Measurements from ENCODE around the gene KDM8.

The KDM8 gene

GRCh38 chr16:27221576-27222248 is 18.4 kb downstream of the KDM8 start:
- TF ChIP-seq ZFX (IDR thresholded peaks at IDR 0.05; ENCODE audit: borderline replicate concordance) (no peak), CTCF (IDR thresholded peaks at IDR 0.05) (no peak)
- H3K27ac ChIP-seq: no peak overlapping the region

GRCh38 chr16:27222249-27223225 is 19.2 kb downstream of the KDM8 start:
- TF ChIP-seq ZFX (IDR thresholded peaks at IDR 0.05; ENCODE audit: borderline replicate concordance) (no peak), CTCF (IDR thresholded peaks at IDR 0.05) (no peak)
- H3K27ac ChIP-seq: no peak overlapping the region

- H3K27ac ChIP-seq: no peak overlapping the region
- no peak for TF ChIP-seq CTCF (IDR thresholded peaks at IDR 0.05)
- TF ChIP-seq ZFX (IDR thresholded peaks at IDR 0.05; ENCODE audit: borderline replicate concordance): no peak
These were observed 19.9 kb downstream of the KDM8 start for GRCh38 chr16:27223226-27223610.

- no peak overlapping the region for H3K27ac ChIP-seq
- TF ChIP-seq CTCF (IDR thresholded peaks at IDR 0.05) (no peak), ZFX (IDR thresholded peaks at IDR 0.05; ENCODE audit: borderline replicate concordance) (no peak)
These were observed 20.4 kb downstream of the KDM8 start for GRCh38 chr16:27223701-27224100.

GRCh38 chr16:27224271-27224737 is 21.0 kb downstream of the KDM8 start:
- TF ChIP-seq ZFX (IDR thresholded peaks at IDR 0.05; ENCODE audit: borderline replicate concordance): no peak
- H3K27ac ChIP-seq: no peak overlapping the region

- TF ChIP-seq CTCF (IDR thresholded peaks at IDR 0.05) (no peak), ZFX (IDR thresholded peaks at IDR 0.05; ENCODE audit: borderline replicate concordance) (no peak)
- H3K27ac ChIP-seq: no peak overlapping the region
These were observed 21.5 kb downstream of the KDM8 start for GRCh38 chr16:27224741-27225300.

- no peak overlapping the region for H3K27ac ChIP-seq
- TF ChIP-seq ZFX (IDR thresholded peaks at IDR 0.05; ENCODE audit: borderline replicate concordance) (no peak), CTCF (IDR thresholded peaks at IDR 0.05) (no peak)
These were observed 22.4 kb downstream of the KDM8 start for GRCh38 chr16:27225536-27226360.

Data from 22Rv1 (cell line).